NCI-H146 (cell line): ENCODE measurements around the gene KCTD11.
A peak's percentile ranks its signal among the peaks of the same experiment; 100 is the strongest.

Experiments used
- DNase-seq: peaks from one replicate; lab custom pipeline; 2025; lab: John Stamatoyannopoulos, UW

The KCTD11 gene

GRCh38 chr17:7380321-7380720, 28.4 kb downstream of the KCTD11 start:
- DNase-seq: peak; percentile 57

DNA sequence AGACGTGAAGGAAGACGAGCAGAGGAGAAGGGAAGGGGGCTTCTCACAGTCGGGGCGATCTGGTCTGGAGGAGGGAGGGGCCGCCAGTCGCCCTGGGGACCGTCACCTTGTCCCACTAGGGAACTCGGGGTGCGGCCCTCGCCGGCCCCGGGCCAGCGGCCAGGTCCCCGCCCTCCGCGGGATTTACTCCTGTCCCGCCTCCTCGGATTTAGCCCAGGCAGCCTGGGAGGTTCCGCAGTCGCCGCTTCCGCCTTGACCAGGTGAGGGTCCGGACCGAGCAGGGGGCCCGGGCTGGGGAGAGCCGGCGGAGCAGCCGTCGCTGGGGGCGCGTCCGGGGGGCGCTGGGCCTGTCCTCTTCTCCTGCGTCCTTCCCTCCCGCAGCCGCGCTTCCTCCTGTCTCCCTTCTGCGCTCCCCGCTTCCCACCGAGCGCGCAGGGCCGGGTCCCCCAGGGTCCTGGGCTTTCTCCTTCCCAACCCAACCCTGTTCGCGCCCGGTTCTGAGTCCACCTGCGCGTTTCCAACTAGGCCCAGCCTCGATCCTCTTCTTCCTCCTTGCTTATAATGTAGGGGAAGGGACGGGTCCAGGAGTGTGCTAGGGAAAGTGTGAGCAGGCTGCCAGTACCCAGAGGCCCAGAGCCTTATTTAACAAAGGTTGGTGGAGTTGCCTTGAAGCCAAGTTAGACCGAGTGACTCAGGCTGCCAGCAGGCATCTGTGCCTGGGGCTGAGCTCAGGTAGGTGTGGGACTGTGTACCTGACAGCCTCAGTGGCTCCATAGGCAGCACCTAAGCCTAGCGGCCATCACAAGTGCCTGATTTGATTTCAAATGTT, 29.1 kb downstream of the KCTD11 start, which contains the start of gene TNK1:
Gene TNK1, plus strand, starts transcription at position 235 of the 829 bp plus-strand sequence. CDS start 1,838 bp downstream, outside the sequence.
- peak; percentile 27 for DNase-seq

DNA sequence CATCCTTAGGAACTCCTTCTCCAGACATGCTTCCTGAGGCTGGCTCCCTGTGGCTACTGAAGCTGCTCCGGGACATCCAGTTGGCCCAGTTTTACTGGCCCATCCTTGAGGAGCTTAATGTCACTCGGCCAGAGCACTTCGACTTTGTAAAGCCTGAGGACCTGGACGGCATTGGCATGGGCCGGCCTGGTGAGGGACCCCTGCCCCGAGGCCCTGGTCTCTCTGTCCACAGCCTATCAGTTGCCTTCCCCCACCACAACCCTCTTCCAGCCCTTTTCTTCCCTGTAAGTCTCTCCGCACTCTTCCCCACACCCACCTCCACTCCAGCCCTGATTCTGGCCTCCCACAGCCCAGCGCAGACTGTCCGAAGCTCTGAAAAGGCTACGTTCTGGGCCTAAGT, 30.9 kb downstream of the KCTD11 start:
- DNase-seq: no peak

- DNase-seq: no peak
Measured at GRCh38 chr17:7383371-7383741, 31.4 kb downstream of the KCTD11 start.

GRCh38 chr17:7383742-7384488, 32.0 kb downstream of the KCTD11 start:
- DNase-seq: peak; percentile 84

- DNase-seq: no peak
Measured at GRCh38 chr17:7384489-7385081, 32.6 kb downstream of the KCTD11 start.

DNA sequence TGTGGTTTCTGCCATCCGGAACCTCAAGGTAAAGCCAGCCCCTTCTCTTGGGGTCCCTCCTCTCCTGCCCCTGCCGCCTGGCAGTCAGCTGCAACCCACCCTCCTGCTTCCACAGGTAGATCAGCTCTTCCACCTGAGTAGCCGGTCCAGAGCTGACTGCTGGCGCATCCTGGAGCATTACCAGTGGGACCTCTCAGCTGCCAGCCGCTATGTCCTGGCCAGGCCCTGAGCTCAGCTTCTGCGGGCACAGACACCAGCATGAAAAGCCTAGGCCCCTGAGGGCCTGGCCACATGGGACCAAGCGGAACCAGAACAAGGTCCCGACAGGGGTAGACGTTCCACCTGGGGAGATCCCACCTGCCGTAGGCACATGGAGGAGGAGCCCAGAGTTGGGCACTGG, 36.9 kb downstream of the KCTD11 start:
- no peak for DNase-seq

GRCh38 chr17:7389924-7390910, 38.3 kb downstream of the KCTD11 start:
- DNase-seq: no peak

GRCh38 chr17:7391307-7391706, 39.3 kb downstream of the KCTD11 start:
- DNase-seq: no peak

- DNase-seq: no peak
Measured at GRCh38 chr17:7392696-7393612, 41.0 kb downstream of the KCTD11 start.

DNA sequence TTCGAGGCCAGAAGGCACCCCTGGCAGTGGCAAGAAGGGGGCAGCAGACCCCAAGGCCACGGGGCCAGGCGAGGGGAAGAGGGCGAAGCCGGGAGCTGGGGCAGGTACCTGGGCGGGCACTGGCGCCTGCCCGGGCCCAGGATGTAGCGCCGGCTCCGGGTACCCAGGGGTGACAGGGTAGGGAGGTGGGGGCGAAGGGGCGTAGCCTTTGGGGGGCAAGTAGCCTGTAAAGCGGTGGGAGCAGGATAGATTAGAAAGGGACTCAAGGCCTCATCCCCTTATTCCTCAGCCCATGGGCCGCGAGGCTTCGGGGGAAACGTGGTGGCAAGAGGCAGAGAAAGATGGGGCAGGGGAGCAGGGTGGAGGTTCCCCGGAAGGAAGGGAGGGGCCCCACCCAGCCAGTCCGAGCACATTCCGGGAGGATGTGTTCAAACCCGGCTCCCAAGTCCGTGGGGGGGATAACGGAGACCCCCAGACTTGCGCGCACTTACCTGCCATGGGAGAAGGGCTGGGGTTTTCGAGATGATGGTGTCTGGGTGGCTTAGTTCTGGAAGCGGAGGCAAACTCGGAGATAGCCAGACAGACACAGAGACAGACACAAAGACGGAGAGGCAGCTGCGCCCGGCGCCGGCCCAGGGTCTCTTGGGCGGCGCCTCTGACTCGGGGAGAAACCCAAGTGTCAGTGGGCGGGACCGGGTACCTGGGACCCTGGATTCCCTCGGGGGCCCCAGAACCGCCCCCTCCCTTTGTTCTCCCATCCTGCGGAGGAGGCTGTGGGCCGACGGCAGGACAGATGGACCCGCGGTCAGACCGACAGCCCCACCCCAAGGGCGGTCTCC, 41.9 kb downstream of the KCTD11 start:
- DNase-seq: peak; percentile 70

GRCh38 chr17:7394452-7395191, 42.7 kb downstream of the KCTD11 start, which contains the start of gene PLSCR3:
TSS of gene PLSCR3 (minus strand) at chr17:7394525. CDS start at chr17:7394110, 415 bp downstream.
- peak; percentile 88 for DNase-seq

DNA sequence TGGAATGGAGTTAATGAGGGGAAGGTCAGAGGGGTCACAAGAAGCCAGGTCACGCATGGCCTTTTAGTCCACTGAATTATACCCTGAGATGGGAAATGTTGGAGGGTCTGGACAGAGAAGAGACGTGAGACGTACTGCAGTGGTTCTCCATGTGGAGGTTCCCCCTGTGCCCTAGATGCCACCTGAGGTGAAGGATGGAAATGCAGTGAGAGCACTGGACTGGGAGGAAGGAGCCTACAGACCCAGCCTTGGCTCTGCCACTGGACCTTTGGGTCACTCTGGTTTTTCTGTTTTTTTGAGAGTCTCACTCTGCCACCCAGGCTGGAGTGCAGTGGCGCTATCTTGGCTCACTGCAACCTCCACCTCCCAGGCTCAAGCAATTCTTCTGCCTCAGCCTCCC, 44.2 kb downstream of the KCTD11 start:
- DNase-seq: no peak

- DNase-seq: no peak
Measured at GRCh38 chr17:7398612-7399011, 46.6 kb downstream of the KCTD11 start.

- DNase-seq: no peak
Measured at GRCh38 chr17:7403043-7403726, 51.2 kb downstream of the KCTD11 start.

DNA sequence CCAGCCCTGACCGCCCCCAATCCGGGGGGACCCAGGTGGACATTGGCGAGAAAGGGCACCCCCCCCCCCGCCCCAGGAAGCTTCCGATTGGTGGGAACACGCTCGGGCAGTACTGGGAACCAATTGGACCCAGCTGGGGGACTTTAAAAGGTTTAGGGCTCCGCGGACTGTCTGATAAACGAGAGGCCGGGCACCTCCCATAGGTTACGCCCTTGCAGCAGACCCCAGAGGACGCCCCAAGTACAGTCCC, 51.7 kb downstream of the KCTD11 start:
- DNase-seq: no peak

GRCh38 chr17:7403977-7404736, 52.2 kb downstream of the KCTD11 start, which contains the start of gene TMEM256:
TSS of gene TMEM256 (minus strand) at chr17:7404097. CDS start at chr17:7404084, 13 bp downstream.
- DNase-seq: peak; percentile 99
